CD4-positive, alpha-beta T cell treated with Interleukin-6 for 4 hours (primary cell): ENCODE data around the gene MINDY2.

Experiments used
- DNase-seq: peaks from one replicate; pipeline ENCODE4 v3.0.0-alpha.2; 2020; ENCODE audit warnings: mixed read lengths

The MINDY2 gene, protein sequence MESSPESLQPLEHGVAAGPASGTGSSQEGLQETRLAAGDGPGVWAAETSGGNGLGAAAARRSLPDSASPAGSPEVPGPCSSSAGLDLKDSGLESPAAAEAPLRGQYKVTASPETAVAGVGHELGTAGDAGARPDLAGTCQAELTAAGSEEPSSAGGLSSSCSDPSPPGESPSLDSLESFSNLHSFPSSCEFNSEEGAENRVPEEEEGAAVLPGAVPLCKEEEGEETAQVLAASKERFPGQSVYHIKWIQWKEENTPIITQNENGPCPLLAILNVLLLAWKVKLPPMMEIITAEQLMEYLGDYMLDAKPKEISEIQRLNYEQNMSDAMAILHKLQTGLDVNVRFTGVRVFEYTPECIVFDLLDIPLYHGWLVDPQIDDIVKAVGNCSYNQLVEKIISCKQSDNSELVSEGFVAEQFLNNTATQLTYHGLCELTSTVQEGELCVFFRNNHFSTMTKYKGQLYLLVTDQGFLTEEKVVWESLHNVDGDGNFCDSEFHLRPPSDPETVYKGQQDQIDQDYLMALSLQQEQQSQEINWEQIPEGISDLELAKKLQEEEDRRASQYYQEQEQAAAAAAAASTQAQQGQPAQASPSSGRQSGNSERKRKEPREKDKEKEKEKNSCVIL

GRCh38 chr15:58770857-58771620 is at the start of gene MINDY2:
TSS of gene MINDY2 (plus strand) at chr15:58771302. CDS start at chr15:58771396, 94 bp downstream.
- peak; percentile 96 for DNase-seq

DNA sequence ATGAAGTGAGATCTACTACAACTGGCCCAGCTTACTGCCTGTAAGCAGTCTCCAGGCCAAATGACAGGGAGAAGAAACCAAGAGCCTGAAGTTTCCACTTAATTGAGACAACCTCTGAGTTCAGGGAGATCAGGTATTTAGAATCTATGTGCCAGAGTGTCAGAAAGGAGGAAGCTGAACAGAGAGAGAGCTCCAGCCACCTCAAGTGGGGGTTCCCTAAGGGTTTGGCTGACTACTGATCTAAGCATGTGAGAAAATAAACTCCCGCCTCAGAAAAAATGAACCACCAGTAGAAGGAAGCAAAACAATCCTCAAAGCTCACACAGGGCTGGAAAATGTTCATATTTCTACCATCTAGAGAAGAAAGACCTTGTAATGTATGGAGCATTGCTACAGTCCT is 46.6 kb upstream of the MINDY2 start:
- no peak for DNase-seq

- DNase-seq = no peak
These were observed 44.2 kb upstream of the MINDY2 start for GRCh38 chr15:58726867-58727266.

DNA sequence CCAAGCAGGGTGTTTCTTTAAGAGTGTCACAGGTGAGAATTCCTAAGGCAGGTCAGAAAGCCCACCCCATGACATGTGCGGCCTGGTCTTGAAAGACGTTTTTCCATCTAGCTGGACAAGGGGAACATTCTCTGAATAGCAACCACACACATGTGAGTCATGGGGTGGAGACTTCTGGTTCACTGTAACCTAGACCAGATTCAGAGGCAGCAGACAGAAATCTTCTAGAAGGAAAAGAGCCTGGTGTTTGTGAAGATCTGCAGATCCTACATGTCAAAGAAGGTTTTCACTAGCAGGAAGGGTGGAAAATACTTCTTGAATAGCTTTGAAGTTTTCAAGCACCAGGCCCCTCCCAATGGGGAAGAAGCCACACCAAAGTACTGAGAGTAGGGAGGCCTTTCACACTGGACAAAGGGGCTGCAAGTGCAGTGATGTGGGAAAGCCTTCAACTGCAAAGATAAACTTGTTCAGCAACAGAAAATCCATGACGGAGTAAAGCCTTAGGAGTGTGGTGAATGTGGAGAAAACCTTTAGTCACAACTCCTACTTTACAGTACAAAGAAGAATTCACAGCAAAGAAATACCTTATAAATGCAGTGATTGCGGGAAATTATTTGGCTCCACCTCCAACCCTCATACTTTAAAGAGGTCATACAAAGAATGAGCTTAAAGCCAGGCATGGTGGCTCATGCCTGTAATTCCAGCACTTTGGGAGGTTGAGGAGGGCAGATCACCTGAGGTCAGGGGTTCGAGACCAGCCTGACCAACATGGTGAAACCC is 39.2 kb upstream of the MINDY2 start:
- DNase-seq = no peak

DNA sequence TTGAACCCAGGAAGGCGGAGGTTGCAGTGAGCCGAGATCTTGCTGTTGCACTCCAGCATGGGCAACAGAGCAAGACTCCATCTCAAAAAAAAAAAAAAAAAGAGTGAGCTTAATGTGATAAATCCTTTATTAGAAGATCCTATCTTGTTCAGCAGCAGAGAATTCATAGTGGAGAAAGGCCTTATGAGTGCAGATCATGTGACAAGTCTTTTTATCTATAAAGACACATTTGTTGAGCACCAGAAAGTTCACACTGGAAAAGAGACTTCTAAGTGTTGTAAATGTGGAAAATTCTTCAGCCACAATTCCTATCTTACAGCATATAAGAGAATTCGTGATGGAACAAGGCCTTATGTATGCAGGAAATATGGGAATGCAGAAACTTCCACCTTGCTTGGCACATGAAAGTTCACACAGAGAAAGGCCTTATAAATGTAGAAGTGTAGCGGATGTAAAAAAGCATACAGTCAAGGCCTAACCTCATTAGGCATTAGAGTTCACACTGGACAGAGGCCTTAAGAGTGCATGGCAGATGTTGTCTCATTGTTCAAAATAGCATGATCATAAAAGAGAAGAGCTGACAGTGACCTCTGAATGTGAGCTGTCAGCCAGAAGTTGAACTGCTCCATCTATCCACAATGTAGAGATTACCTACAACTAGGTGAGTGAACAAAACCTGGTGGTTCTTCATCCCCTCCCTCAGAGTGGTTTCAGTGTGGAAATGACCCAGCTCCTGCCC is 38.3 kb upstream of the MINDY2 start:
- DNase-seq = no peak

- no peak for DNase-seq
These were observed 36.2 kb upstream of the MINDY2 start for GRCh38 chr15:58734859-58735258.

GRCh38 chr15:58736018-58736643 is 35.0 kb upstream of the MINDY2 start:
- no peak for DNase-seq

DNA sequence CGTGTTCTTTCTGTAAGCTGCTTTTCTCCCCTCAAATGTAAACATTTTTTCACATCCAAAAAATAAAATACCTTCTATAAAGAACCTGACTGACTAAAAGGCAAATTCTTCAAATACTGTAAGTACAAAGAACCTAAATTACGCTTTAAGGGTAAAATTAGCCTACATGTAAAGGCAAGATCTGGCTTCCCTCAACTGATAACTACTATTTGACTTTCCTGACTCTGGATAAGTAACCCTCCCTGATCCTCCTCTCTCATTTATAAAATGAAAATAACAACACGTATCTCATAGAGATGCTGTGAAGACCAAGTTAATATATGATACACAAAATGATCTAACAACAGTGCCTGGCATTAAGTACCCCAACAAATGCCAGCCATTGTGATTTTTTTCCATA is 33.8 kb upstream of the MINDY2 start:
- no peak for DNase-seq

GRCh38 chr15:58738046-58738707 is 32.9 kb upstream of the MINDY2 start:
- DNase-seq = no peak

GRCh38 chr15:58740436-58740835 is 30.7 kb upstream of the MINDY2 start:
- no peak for DNase-seq

- no peak for DNase-seq
These were observed 30.1 kb upstream of the MINDY2 start for GRCh38 chr15:58741032-58741431.

GRCh38 chr15:58742022-58742813 is 28.9 kb upstream of the MINDY2 start:
- DNase-seq = no peak

- no peak for DNase-seq
These were observed 28.1 kb upstream of the MINDY2 start for GRCh38 chr15:58742819-58743502.

GRCh38 chr15:58746174-58746573 is 24.9 kb upstream of the MINDY2 start:
- no peak for DNase-seq

DNA sequence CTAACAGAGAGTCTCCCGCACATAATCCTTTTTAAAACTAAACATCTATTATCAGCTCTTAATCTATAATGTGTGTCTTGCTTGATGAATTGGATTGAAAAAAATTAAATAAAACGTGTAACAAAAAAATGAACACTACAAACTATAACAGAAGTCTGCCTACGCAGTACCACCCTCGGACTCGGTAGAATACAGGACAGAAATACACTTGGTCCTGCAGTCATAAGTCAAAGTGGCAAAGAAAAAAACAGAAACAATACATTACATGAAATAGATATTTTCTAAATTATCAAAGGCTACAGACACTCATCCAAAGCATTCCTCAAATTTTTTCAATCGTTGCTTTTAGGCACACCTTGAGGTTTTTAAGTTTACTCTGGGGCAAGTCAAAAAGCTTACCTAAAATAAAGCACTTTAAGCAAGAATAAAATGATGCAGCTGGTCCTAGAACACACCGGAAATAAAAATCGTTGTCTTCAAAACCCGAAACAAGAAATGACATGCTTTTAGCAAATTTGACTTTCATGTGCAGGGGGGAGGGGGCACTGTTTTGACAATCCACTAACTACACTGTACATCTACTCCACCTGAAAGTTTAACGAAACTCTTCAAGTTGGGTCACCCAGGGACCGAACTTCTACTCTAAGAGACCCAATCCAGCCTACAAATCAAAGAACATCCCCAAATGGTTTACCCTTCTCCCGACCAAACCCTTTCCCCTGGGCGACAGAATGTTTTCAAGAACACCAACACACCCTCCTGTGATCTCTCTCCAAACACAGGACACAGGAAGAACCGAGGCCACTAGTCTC is 22.9 kb upstream of the MINDY2 start:
- peak; percentile 55 for DNase-seq

DNA sequence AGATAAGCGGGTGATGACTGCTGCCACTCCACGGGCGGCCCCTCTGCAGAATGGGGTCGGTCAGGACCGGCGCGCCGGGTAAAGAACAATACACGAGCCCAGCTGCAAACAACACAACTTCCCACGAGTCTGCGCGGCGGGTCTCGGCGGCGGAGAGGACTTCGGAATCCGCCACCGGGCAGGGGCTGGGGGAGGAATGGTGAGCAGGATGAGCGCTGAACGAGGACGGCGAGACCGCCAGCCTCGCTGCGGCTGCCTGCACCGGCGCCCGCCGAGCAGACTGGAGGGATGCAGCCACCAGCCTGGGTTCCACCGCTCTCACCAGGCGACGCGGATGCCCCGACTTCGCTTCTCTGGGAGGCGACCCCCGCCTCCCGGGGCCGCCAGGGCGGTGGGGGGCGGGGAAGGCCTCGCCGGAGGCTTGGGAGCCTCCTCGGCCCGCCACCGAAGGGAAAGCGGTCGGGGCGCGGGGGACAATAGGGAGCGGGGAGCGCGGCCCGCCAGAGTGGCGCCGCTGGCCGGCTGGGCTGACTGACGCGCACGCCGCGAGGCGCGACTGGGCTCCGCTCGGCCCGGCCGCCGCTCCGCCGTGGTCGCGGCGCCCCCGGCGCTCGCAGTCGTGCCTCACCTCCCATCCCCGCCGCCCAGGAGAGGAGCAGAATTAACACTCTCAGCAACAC is 22.1 kb upstream of the MINDY2 start:
- DNase-seq = peak; percentile 42

DNA sequence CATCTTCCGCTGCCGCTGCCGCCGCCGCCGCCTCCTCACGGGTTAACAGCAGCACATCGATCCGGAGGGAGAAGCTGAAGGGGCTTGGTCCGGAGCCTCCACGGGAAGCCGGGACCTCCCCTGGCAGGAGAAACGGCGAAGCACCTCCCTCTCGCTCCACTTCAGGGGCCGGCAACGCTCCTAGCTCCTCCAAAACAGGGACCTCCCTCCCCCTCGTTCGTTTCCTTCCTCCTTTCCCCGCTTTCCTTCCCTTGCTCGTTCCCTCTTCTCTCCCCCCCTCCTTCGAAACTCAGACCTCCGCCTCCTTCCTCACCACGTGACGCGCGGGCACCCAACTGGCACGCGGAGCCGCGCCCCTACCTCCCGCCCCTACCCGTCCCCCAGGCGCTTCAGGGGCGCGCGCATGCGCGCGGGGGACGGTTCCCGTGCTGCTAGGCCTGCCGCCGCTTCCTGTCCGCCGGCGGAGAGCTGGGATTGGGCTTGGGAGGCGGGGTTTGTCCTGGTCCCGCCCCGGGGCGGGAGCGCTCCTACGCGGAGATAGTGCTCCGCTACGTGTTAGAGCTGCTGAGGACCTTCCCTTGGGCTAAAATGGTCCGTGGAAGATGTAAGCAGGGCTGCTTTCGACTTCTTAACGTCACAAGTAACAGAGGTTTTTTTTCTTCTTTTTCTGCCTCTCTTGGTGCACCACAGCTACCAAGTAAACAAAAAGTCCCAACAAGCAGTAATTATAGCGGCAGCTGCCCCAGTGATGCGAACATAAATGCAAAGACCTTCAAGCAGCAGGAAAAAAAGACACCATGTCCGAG is 21.4 kb upstream of the MINDY2 start, which contains the start of gene ADAM10:
TSS of gene ADAM10 (minus strand) at position 176 of the 806 bp plus-strand sequence. CDS start at position 3, 173 bp downstream.
- peak; percentile 98 for DNase-seq
